Activated T-helper 17 cell treated with anti-CD3 and anti-CD28 coated beads, Interleukin-2, amount 50 U/mL, for 72 hours (primary cell): Measurements from ENCODE around the gene LMOD2. TPM values are rescaled to one million over a fixed set of nuclear protein-coding genes. Genes with fewer than 3 reads are reported as not detected.

ENCODE experiments used
- ATAC-seq: fragments of 150-1000 bp; cut with Tn5 transposase; replicated peaks from 2 replicates; pipeline ENCODE4 v1.10.0; 2021; ENCODE audit warnings: mild to moderate bottlenecking, moderate library complexity
- H3K27ac Mint-ChIP-seq: one replicate; pipeline ENCODE4 v1.8.0; 2022; ENCODE audit warnings: mixed read lengths
- H3K27me3 Mint-ChIP-seq: one replicate; pipeline ENCODE4 v1.8.0; 2022; ENCODE audit warnings: mixed read lengths
- H3K36me3 Mint-ChIP-seq: one replicate; pipeline ENCODE4 v1.8.0; 2022; ENCODE audit warnings: low read depth, mild to moderate bottlenecking, mixed read lengths
- H3K4me1 Mint-ChIP-seq: one replicate; pipeline ENCODE4 v1.8.0; 2022; ENCODE audit warnings: mixed read lengths
- H3K4me3 Mint-ChIP-seq: one replicate; pipeline ENCODE4 v1.8.0; 2022; ENCODE audit warnings: mild to moderate bottlenecking, mixed read lengths
- H3K9me3 Mint-ChIP-seq: one replicate; pipeline ENCODE4 v1.8.0; 2022; ENCODE audit warnings: mixed read lengths
- total RNA-seq, 2 donors: library from RNA; stranded (reverse); gene quantifications; one replicate each; pipeline ENCODE4 v1.2.3, GENCODE V29; 2022

Gene LMOD2
- total RNA-seq, 2 donors from 2014 or later: not detected

- ATAC-seq: no peak
- Mint-ChIP-seq H3K9me3 (no peaks in the 10 kb centered on the region), H3K27ac (no peak overlapping the region), H3K4me1 (no peaks in the 10 kb centered on the region), H3K4me3 (no peak overlapping the region), H3K27me3 (peaks cover 3% of the 10 kb centered on the region), H3K36me3 (no peaks in the 10 kb centered on the region)
Observed at GRCh38 chr7:123652406-123652805, 3.3 kb upstream of the LMOD2 start.

GRCh38 chr7:123653162-123653561, 2.5 kb upstream of the LMOD2 start:
- H3K27me3 Mint-ChIP-seq: peaks cover 3% of the 10 kb centered on the region
- no peak overlapping the region for H3K4me3 Mint-ChIP-seq
- no peaks in the 10 kb centered on the region for H3K36me3 Mint-ChIP-seq
- H3K27ac Mint-ChIP-seq: no peak overlapping the region
- no peak for ATAC-seq
- no peaks in the 10 kb centered on the region for H3K9me3 Mint-ChIP-seq
- H3K4me1 Mint-ChIP-seq: no peaks in the 10 kb centered on the region

- H3K27me3 Mint-ChIP-seq: peaks cover 5% of the 10 kb centered on the region
- no peak for ATAC-seq
- H3K9me3 Mint-ChIP-seq: no peaks in the 10 kb centered on the region
Observed at GRCh38 chr7:123656544-123657303, 1.1 kb downstream of the LMOD2 start.

GRCh38 chr7:123657304-123657685, 1.6 kb downstream of the LMOD2 start:
- ATAC-seq: no peak
- Mint-ChIP-seq H3K27ac (no peak overlapping the region), H3K36me3 (no peaks in the 10 kb centered on the region), H3K27me3 (peaks cover 8% of the 10 kb centered on the region), H3K4me3 (no peak overlapping the region), H3K4me1 (no peaks in the 10 kb centered on the region), H3K9me3 (no peaks in the 10 kb centered on the region)

More at GRCh38 chr7:123656544-123657303, 1.1 kb downstream of the LMOD2 start:
- H3K4me1 Mint-ChIP-seq: no peaks in the 10 kb centered on the region
- no peaks in the 10 kb centered on the region for H3K36me3 Mint-ChIP-seq
- no peak overlapping the region for H3K27ac Mint-ChIP-seq
- H3K4me3 Mint-ChIP-seq: no peak overlapping the region

- Mint-ChIP-seq H3K4me3 (no peak overlapping the region), H3K4me1 (no peaks in the 10 kb centered on the region), H3K9me3 (no peaks in the 10 kb centered on the region), H3K27ac (no peak overlapping the region), H3K36me3 (no peaks in the 10 kb centered on the region), H3K27me3 (peaks cover 15% of the 10 kb centered on the region)
- ATAC-seq: no peak
Observed at GRCh38 chr7:123658023-123658422, 2.4 kb downstream of the LMOD2 start.

GRCh38 chr7:123660514-123661354, 5.1 kb downstream of the LMOD2 start:
- no peaks in the 10 kb centered on the region for H3K9me3 Mint-ChIP-seq
- no peaks in the 10 kb centered on the region for H3K36me3 Mint-ChIP-seq
- ATAC-seq: no peak
- no peak overlapping the region for H3K27ac Mint-ChIP-seq
- H3K4me1 Mint-ChIP-seq: no peaks in the 10 kb centered on the region
- H3K27me3 Mint-ChIP-seq: peaks cover 18% of the 10 kb centered on the region
- no peak overlapping the region for H3K4me3 Mint-ChIP-seq

- Mint-ChIP-seq H3K27me3 (peaks cover 18% of the 10 kb centered on the region), H3K9me3 (no peaks in the 10 kb centered on the region), H3K4me1 (no peaks in the 10 kb centered on the region), H3K36me3 (no peaks in the 10 kb centered on the region), H3K4me3 (no peak overlapping the region), H3K27ac (no peak overlapping the region)
- no peak for ATAC-seq
Observed at GRCh38 chr7:123661765-123662164, 6.1 kb downstream of the LMOD2 start.

GRCh38 chr7:123662293-123662692, 6.6 kb downstream of the LMOD2 start:
- H3K9me3 Mint-ChIP-seq: no peaks in the 10 kb centered on the region
- no peaks in the 10 kb centered on the region for H3K36me3 Mint-ChIP-seq
- no peak for ATAC-seq

GRCh38 chr7:123662755-123663154, 7.1 kb downstream of the LMOD2 start:
- no peak overlapping the region for H3K4me3 Mint-ChIP-seq
- H3K4me1 Mint-ChIP-seq: no peaks in the 10 kb centered on the region
- H3K27ac Mint-ChIP-seq: no peak overlapping the region
- H3K9me3 Mint-ChIP-seq: no peaks in the 10 kb centered on the region
- H3K27me3 Mint-ChIP-seq: peaks cover 18% of the 10 kb centered on the region
- no peaks in the 10 kb centered on the region for H3K36me3 Mint-ChIP-seq
- no peak for ATAC-seq

More at GRCh38 chr7:123662293-123662692, 6.6 kb downstream of the LMOD2 start:
- H3K27me3 Mint-ChIP-seq: peaks cover 18% of the 10 kb centered on the region
- H3K4me1 Mint-ChIP-seq: no peaks in the 10 kb centered on the region
- H3K4me3 Mint-ChIP-seq: no peak overlapping the region
- no peak overlapping the region for H3K27ac Mint-ChIP-seq

GRCh38 chr7:123663200-123663599, 7.5 kb downstream of the LMOD2 start:
- Mint-ChIP-seq H3K4me1 (no peaks in the 10 kb centered on the region), H3K27ac (no peak overlapping the region), H3K27me3 (peaks cover 18% of the 10 kb centered on the region), H3K36me3 (no peaks in the 10 kb centered on the region), H3K9me3 (no peaks in the 10 kb centered on the region), H3K4me3 (no peak overlapping the region)
- ATAC-seq: no peak

GRCh38 chr7:123665157-123665556, 9.5 kb downstream of the LMOD2 start:
- Mint-ChIP-seq H3K9me3 (no peaks in the 10 kb centered on the region), H3K27me3 (peaks cover 18% of the 10 kb centered on the region), H3K4me3 (no peak overlapping the region), H3K36me3 (no peaks in the 10 kb centered on the region), H3K4me1 (no peaks in the 10 kb centered on the region), H3K27ac (no peak overlapping the region)
- no peak for ATAC-seq

- Mint-ChIP-seq H3K9me3 (no peaks in the 10 kb centered on the region), H3K27me3 (peaks cover 15% of the 10 kb centered on the region), H3K4me1 (no peaks in the 10 kb centered on the region), H3K36me3 (no peaks in the 10 kb centered on the region), H3K27ac (no peak overlapping the region), H3K4me3 (no peak overlapping the region)
- ATAC-seq: no peak
Observed at GRCh38 chr7:123665896-123666295, 10.2 kb downstream of the LMOD2 start.

- H3K9me3 Mint-ChIP-seq: no peaks in the 10 kb centered on the region
- no peak overlapping the region for H3K27ac Mint-ChIP-seq
- no peak overlapping the region for H3K4me3 Mint-ChIP-seq
- ATAC-seq: no peak
- H3K4me1 Mint-ChIP-seq: no peaks in the 10 kb centered on the region
- H3K36me3 Mint-ChIP-seq: no peaks in the 10 kb centered on the region
- peaks cover 15% of the 10 kb centered on the region for H3K27me3 Mint-ChIP-seq
Observed at GRCh38 chr7:123666492-123666891, 10.8 kb downstream of the LMOD2 start.

GRCh38 chr7:123669485-123669884, 13.8 kb downstream of the LMOD2 start:
- Mint-ChIP-seq H3K4me3 (no peak overlapping the region), H3K9me3 (no peaks in the 10 kb centered on the region), H3K4me1 (no peaks in the 10 kb centered on the region), H3K36me3 (no peaks in the 10 kb centered on the region), H3K27ac (no peak overlapping the region), H3K27me3 (no peaks in the 10 kb centered on the region)
- ATAC-seq: no peak

- Mint-ChIP-seq H3K4me3 (no peak overlapping the region), H3K36me3 (no peaks in the 10 kb centered on the region), H3K4me1 (no peaks in the 10 kb centered on the region), H3K9me3 (no peaks in the 10 kb centered on the region), H3K27ac (no peak overlapping the region), H3K27me3 (no peaks in the 10 kb centered on the region)
- no peak for ATAC-seq
Observed at GRCh38 chr7:123673137-123673732, 17.6 kb downstream of the LMOD2 start.
